Lower leg skin (tissue), 3 donors: Measurements from ENCODE around the gene NEURL1B.

Experiments used
- POLR2A ChIP-seq, 2 donors: fragments of 450-650 bp; IDR thresholded peaks; one replicate each; pipeline ENCODE4 v1.6.1; 2016 to 2017; ENCODE audit warnings: antibody characterized with exemption in 2 of 2, mild to moderate bottlenecking in 1 of 2, moderate library complexity in 1 of 2
- TF ChIP-seq, protein P1 (sequence below), 3 donors: fragments of 450-650 bp; IDR thresholded peaks; one replicate each; pipeline ENCODE4 v1.5.1; 2016; ENCODE audit warnings: antibody characterized with exemption in 3 of 3, mild to moderate bottlenecking in 3 of 3, moderate library complexity in 2 of 3

- no peak for TF ChIP-seq POLR2A (IDR thresholded peaks at IDR 0.05)
- TF ChIP-seq, protein P1, sequence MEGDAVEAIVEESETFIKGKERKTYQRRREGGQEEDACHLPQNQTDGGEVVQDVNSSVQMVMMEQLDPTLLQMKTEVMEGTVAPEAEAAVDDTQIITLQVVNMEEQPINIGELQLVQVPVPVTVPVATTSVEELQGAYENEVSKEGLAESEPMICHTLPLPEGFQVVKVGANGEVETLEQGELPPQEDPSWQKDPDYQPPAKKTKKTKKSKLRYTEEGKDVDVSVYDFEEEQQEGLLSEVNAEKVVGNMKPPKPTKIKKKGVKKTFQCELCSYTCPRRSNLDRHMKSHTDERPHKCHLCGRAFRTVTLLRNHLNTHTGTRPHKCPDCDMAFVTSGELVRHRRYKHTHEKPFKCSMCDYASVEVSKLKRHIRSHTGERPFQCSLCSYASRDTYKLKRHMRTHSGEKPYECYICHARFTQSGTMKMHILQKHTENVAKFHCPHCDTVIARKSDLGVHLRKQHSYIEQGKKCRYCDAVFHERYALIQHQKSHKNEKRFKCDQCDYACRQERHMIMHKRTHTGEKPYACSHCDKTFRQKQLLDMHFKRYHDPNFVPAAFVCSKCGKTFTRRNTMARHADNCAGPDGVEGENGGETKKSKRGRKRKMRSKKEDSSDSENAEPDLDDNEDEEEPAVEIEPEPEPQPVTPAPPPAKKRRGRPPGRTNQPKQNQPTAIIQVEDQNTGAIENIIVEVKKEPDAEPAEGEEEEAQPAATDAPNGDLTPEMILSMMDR (IDR thresholded peaks at IDR 0.05): no peak
Observed at GRCh38 chr5:172606156-172606785, 34.8 kb upstream of the NEURL1B start.
